NCI-H2107 treated with DMSO at 0.1 percent for 48 hours (cell line): Measurements from ENCODE around the gene RECQL5.

Experiments used
- DNase-seq: peaks from one replicate; lab custom pipeline; 2025; ENCODE audit not compliant: unreplicated experiment; lab: John Stamatoyannopoulos, UW

RECQL5 gene

GRCh38 chr17:75619506-75620431 lies 47.2 kb downstream of the RECQL5 start:
- DNase-seq: no peak

DNA sequence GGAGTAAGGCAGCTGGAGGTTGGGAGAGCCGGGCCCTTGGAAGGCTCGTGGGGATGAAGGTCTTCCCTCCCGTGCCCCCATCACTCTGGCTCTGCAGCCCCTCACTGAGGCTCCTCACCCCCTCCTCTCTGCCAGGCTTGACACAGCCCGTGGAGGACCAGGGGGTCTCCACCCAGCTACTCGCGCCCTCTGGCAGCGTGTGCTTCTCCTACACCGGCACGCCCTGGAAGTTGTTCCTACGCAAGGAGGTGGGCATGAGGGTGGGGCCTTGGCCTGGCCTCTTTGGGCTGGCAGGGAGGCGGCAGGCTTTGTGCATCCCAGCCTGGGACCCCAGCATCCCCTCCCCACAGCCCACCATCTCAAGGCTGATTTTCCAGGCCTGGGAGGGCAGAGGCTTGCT lies 49.3 kb downstream of the RECQL5 start:
- DNase-seq: no peak

- DNase-seq: no peak
These were observed 49.7 kb downstream of the RECQL5 start for GRCh38 chr17:75617218-75617617.

GRCh38 chr17:75616521-75617122 lies 50.3 kb downstream of the RECQL5 start:
- no peak for DNase-seq

DNA sequence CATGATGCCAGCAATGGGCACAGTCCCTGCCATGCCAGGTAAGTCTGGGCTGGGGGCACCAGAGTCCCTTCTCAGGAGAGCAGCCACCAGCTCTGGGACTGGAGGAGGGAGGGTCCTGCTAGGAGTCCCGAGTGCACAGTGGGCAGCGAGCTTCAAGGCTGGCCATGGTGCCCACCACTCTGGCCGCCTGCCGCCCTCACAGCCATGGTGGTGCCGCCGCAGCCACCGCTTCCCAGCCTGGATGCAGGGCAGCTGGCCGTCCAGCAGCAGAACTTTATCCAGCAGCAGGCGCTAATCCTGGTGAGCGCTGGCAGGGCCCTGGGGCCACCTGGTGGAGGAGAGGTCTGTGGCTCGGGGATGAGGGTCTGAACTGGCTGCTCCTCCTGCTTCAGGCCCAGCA lies 51.7 kb downstream of the RECQL5 start:
- no peak for DNase-seq

- no peak for DNase-seq
These were observed 52.2 kb downstream of the RECQL5 start for GRCh38 chr17:75614556-75615270.

DNA sequence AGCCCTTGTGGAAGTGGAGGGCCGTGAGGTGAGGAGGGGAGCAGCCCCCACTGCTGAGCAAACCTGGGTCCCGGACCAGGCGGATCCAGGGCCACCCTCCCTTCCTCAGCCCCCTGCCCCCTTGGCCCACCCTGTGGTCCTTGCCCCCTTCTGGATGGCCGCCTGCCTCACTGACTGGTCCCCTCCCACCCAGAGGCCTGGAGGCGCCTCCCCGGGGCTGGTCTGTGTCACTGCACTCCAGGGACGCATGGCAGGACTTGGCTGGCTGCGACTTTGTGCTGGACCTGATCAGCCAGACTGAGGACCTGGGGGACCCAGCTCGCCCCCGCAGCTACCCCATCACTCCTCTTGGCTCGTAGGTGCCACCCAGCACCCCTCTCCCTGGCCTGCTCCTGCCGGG lies 52.9 kb downstream of the RECQL5 start:
- DNase-seq: no peak

DNA sequence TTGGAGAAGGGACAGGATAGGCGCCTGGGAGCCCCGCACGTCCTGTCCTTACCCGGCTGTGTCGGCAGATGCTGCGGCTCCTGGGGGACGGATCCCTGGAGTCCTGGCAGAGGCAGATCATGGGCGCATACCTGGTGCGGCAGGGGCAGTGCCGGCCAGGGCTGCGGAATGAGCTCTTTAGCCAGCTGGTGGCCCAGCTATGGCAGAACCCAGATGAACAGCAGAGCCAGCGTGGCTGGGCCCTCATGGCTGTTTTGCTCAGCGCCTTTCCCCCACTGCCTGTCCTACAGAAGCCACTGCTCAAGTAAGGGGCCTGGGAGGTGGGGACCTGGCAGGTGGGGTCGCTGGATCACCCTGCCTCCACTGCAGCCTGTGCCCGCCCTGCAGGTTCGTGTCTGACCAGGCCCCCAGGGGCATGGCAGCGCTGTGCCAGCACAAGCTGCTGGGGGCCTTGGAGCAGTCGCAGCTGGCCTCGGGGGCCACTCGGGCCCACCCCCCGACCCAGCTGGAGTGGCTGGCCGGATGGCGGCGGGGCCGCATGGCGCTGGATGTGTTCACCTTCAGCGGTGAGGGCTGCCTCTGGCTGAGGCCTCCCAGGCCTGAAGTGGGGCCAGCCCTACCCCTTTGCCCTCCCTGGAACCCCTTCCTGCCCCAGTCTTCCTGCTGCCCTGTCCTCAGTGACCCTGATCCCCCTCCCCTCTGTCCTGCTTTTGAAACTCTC lies 53.9 kb downstream of the RECQL5 start:
- no peak for DNase-seq

- no peak for DNase-seq
These were observed 55.0 kb downstream of the RECQL5 start for GRCh38 chr17:75611851-75612429.

GRCh38 chr17:75610103-75610984 lies 56.6 kb downstream of the RECQL5 start:
- DNase-seq: no peak

GRCh38 chr17:75607086-75607485 lies 59.9 kb downstream of the RECQL5 start:
- DNase-seq: no peak

DNA sequence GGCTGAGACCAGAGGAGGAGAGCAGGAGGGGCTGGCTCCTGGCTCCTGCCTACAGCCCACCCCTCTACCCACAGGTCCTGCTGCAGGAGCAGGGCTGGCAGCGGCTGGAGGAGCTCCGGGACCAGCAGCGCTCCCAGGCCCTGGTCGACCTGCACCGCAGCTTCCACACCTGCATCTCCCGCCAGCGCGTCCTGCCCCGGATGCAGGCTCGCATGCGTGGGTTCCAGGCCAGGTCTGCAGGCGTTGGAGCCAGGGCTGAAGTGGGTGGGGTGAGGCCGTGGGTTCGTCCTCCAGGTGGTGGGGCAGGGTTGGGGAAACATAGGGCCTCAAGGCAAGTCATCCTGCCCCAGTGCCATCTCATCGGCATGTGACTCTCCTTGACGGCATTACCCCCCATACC lies 61.2 kb downstream of the RECQL5 start:
- no peak for DNase-seq

DNA sequence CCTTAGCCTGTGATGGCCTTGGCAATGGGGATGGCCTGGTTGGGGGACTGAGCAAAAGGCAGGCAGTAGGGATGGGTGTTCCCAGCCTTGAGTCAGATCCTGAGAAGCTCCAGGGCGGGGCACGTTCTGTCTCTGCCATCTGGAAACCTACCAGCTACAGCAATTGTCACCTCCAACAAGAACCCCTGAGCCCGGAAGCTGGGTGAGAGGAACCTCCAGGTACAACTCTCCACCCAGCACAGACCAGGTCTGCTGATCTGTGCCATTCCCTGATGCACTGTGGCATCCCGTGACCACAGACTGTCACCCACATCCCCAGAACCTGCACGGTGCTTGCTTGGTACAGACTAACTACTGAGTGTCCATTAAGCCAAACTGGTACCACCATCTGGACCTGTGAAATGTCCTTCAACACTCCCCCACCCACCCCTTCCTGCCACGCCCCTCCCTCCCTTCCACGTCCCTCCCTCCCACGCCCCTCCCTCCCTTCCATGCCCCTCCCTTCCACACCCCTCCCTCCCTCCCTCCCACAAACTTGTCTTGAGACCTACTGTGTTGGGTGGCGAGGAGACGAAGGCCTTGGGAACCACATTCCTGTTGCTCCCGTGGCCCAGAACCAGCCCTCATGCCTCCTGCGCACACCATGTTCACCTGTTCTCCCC lies 62.8 kb downstream of the RECQL5 start:
- DNase-seq: no peak

DNA sequence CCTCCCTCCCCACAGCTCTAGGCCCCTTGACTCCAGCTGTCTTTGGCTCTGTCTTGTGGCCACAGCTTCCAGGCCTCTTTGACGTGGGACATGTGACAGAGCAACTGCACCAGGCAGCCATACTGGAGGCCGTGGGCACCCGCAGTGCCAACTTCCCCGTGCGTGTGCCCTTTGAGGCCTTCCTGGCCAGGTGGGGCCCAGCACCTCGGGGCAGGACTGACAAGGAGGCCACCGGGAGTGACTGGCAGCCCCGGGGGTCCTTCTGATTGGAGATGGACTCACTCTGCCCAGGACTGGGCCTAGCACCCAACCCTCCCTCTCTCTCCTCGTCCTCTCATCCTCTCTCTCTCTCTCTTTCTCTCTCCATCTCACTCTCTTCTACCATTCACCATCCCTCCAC lies 63.8 kb downstream of the RECQL5 start:
- DNase-seq: no peak

GRCh38 chr17:75602644-75603043 lies 64.3 kb downstream of the RECQL5 start:
- DNase-seq: no peak

- DNase-seq: no peak
These were observed 65.6 kb downstream of the RECQL5 start for GRCh38 chr17:75601057-75601987.

DNA sequence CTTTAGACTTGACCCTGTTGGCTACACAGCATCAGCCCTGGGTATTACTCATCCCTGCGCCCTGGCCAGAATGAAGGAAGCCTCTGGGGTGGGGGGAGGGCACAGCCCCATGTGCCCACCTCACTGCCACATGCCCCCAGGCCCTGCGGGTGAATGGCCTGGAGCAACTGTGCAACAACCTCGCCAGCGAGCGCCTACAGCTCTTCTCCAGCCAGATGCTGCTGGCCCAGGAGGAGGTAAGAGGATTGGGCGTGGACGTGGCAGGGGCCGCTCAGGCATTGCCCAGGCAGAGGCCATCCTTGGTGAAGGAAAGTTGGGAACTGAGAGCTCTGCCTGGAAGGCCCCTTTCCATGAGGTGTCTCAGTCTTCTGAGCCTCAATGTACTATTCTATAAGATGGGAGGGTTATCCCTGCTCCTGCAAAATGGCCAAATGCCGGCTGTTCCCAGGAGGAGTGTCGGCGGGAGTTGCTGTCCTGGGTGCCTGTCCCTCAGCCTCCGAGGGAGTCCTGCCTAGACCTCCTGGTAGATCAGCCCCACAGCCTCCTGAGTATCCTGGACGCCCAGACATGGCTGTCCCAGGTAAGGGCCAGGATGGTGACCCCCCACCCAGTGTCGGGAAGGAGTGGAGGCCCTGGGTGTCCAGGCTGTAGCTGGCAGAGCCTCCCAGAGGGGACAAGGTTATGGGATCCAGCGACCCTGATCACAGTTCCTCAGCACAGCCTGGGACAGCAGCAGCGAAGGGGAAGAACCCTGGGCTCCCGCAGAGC lies 70.5 kb downstream of the RECQL5 start:
- no peak for DNase-seq

DNA sequence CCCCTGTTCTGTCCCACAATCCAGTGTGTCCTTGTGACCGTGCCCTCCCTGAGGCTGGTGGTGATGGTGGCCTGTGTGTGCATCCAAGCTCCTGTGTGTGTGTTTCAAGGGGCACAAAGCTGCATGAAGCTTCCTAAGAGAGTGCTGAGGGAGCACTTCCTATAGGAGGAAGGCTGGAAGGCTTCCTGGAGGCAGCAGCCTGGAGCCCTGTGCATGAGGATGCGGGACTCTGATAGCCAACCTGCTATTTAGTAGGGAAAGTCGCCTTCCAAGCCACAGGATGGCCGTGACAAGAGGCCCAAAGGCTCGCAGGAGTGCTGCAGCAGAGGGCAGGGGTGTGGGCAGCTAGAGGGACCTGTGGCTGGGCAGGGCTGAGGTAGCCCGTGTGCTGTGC lies 71.0 kb downstream of the RECQL5 start:
- no peak for DNase-seq
